ENCODE measurements around the gene PSIP1.
A peak's percentile ranks its signal among the peaks of the same experiment; 100 is the strongest.
"Not testable (repeated sequence)": the region's sequence is repeated elsewhere in the genome, so short reads cannot be mapped to it uniquely, and the experiment has no call there.

PSIP1 gene

DNA sequence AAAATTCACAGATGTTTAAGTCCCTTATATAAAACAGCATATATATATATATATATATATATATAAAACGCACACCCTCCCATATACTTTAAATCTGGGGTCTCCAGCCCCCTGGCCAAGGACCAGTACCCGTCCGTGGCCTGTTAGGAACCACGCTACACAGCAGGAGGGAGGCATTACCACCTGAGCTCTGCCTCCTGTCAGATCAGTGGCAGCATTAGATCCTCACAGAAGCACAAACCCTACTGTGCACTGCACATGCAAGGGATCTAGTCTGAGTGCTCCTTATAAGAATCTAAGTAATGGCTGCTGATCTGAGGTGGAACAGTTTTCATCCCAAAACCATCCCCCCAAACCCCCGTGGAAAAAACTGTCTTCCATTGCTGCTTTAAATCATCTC, 9.0 kb downstream of the PSIP1 start:
- DNase-seq: no peak

- DNase-seq: no peak
These were observed 9.6 kb downstream of the PSIP1 start for GRCh38 chr9:15501179-15501578.

- no peak for DNase-seq
These were observed 11.6 kb downstream of the PSIP1 start for GRCh38 chr9:15499139-15499538.

DNA sequence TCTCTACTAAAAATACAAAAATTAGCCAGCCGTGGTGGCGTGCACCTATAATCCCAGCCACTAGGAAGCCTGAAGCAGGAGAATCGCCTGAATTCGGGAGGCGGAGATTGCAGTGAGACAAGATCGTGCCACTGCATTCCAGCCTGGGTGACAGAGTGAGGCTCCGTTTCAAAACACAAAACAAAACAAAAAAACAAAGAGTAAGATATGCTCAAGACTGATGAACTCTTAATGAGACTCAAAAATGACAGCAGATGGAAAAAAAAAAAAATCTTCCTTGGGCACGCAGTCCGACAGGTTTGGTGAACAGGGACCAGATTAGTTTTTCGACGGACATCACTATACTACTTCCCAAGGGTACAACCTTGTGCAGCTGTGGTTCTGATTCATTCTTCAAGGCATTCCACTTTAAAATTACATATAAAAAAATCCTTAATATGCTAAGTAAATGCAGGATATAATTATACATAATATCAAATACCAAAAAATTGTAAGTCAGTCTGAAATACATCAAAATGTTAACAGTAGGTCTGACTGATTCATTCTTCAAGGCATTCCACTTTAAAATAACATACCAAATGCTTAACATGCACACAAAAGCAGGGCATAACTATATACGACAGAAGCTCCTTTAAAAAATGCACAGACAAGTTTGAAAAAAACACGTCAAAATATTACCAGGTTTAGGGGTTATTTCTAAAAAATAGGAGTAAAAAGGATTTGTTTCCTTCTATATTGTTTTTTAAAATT, 12.3 kb downstream of the PSIP1 start:
- no peak for DNase-seq

DNA sequence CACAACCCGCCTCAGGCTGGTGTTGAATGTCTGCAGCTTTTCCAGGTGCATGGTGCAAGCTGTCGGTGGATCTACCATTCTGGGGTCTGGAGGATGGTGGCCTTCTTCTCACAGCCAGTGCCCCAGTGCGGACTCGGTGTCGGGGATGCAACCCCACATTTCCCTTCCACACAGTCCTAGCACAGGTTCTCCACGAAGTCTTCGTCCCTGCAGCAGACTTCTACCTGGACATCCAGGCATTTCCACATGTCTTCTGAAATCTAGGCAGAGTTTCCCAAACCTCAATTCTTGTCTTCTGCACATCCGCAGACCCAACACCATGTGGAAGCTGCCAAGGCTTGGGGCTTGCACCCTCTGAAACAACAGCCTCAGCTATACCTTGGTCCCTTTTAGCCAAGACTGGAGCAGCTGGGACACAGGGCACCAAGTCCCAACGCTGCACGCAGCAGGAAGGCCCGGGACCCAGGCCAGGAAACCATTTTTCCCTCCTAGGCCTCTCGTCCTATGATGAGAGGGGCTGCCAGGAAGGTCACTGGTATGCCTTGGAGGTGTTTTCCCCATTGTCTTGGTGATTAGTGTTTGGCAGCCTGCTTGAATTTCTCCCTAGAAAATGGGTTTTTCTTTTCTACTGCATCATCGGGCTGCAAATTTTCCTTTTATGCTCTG, 18.2 kb downstream of the PSIP1 start:
- no peak for DNase-seq

DNA sequence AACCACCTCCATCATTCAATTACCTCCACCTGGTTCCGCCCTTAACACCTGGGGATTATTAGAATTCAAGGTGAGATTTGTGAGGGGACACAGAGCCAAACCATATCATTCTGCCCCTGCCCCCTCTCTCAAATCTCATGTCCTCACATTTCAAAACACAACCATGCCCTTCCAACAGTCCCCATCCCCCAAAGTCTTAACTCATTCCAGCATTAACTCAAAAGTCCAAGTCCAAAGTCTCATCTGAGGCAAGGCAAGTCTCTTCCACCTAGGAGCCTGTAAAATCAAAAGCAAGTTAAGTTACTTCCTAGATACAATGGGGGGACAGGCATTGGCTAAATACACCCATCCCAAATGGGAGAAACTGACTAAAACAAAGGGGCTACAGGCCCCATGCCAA, 18.8 kb downstream of the PSIP1 start:
- no peak for DNase-seq

DNA sequence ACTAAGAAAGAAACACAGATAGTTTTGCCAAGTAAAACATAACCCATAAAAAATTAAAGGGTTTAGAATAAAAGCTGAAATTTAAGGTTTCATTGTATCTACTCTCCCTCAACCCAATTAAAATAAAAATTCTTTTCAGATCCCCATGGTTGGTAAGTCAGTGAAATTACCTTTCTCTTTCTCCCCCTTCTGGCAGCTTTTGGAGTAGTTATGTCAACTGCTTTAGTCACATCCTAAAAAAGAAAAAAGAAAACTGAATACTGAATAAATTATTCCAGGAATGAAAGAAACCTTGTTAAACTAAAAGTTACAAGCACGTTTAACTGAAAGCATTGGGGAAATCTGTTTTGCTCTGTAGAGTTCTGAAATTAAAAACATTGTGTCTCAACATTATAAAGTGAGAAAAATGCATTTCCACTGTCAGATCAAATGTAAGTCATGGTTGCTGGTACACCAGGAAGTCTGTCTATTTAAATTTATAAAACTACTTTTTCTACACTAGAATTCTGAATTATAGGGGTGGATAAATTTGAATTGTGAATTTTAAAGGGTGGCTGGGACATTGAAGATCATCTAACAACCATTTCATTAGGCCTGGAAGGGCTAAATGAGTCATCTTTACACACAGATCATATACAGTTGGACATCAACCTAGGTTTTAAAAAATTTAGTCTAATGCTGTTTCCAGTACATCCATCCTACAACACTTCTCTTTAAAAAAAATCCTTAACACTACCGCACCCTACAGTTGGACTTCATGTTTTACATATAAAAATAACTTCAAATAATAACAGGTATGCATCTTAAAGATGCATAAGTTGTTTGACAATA, 24.7 kb downstream of the PSIP1 start:
- DNase-seq: peak in 1 of 2 experiments; percentile 34

DNA sequence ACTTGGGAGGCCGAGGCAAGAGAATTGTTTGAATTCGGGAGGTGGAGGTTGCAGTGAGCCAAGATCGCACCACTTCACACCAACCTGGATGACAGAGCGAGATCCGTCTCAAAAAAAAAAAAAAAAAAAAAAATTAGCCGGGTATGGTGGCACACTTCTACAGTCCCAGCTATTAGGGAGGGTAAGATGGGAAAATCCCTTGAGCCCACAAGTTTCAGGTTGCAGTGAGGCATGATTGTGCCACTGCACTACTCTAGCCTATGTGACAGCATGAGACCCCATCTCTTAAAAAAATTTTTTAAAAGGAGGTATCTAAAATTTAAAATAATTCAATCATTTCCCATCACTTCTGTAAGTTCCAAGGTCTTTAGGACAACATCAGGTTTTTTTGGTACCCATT, 26.0 kb downstream of the PSIP1 start:
- no peak for DNase-seq

GRCh38 chr9:15482146-15482545, 28.6 kb downstream of the PSIP1 start:
- DNase-seq: no peak

GRCh38 chr9:15480028-15480427, 30.7 kb downstream of the PSIP1 start:
- DNase-seq: no peak

DNA sequence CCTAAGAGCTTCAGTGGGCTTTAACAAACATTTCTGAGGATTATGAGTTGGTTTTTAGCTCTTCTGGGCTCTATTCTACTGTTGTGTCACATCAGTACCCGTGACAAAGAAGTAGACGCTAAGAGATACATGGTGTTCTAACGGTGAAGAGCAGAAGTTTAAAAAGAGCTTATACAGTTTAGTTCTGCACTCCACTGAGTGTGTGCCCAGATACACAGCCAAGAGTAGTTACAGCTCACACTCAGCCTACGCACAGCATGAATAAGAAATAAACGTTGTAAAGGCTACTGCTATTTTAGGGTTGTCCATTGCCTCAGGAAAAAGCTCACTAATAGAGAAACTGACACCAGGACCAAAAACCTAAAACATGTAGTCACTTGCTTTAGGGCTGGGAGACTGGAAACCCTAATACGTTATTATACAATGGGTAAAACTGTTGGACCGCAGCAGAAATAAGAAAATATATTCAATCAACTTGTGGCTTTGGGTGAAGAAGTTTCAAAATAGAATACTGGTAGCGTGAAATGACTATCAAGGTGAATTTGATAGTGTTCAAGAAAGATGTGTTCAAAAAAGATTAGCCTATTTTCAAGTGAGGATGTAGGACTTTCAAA, 34.7 kb downstream of the PSIP1 start:
- DNase-seq: no peak

DNA sequence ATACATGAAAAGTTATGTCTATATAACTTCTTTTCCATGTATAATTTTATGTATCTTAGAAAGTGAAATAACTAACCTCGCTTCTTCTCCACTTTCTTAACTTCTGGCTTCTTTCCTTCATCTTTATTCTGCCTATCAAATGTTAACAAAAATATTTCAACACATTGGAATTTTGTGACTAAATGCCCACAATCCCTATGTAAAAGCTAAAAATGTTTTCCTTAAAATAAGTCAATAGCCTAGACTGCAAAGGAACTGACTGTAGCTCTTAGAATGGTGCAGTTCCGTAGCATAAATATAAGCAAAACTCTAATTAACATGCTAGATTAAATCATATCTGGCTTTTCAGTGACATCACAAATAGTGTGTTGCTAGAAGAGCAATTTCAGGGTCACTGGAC, 40.9 kb downstream of the PSIP1 start:
- DNase-seq: no peak

GRCh38 chr9:15469406-15469805, 41.4 kb downstream of the PSIP1 start:
- no peak for DNase-seq

GRCh38 chr9:15468145-15468544, 42.6 kb downstream of the PSIP1 start:
- no peak for DNase-seq

- no peak for DNase-seq
These were observed 49.2 kb downstream of the PSIP1 start for GRCh38 chr9:15461601-15462000.

DNA sequence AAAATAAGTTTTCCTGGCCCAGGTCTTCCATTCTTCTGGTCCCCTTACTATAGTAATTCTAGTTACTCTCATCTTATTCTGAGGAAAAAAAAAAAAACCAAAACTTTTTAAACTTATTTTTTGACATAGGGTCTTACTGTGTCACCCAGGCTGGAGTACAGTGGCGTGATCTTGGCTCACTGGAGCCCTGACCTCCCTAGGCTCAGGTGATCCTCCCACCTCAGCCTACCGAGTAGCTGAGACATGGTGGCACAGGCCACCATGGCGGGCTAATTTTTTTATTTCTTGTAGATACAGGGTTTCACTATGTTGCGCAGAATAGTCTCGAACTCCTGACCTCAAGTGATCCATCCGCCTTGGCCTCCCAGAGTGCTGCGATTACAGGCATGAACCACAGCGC, 49.7 kb downstream of the PSIP1 start:
- DNase-seq: no peak

GRCh38 chr9:15453956-15454355, 56.8 kb downstream of the PSIP1 start:
- no peak for DNase-seq

- no peak for DNase-seq
These were observed 66.6 kb downstream of the PSIP1 start for GRCh38 chr9:15444141-15444540.

- DNase-seq: not testable (repeated sequence)
These were observed 68.5 kb downstream of the PSIP1 start for GRCh38 chr9:15442264-15442663.

GRCh38 chr9:15441841-15442240, 68.9 kb downstream of the PSIP1 start:
- not testable (repeated sequence) for DNase-seq

DNA sequence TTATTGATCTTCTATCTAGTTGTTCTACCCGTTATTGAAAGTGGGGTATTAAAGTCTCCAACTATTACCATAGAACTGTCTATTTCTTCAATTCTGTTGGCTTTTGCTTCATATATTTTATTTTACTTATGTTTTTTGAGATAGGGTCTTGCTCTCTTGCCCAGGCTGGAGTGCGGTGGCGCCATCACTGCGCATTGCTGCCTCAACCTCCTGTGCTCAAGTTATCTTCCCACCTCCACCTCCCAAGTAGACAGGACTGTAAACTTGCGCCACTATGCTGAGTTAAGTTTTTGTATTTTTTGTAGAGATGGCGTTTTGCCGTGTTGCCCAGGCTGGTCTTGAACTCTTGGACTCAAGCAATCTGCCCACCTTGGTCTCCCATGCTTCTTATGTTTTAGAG, 71.9 kb downstream of the PSIP1 start:
- no peak for DNase-seq

DNA sequence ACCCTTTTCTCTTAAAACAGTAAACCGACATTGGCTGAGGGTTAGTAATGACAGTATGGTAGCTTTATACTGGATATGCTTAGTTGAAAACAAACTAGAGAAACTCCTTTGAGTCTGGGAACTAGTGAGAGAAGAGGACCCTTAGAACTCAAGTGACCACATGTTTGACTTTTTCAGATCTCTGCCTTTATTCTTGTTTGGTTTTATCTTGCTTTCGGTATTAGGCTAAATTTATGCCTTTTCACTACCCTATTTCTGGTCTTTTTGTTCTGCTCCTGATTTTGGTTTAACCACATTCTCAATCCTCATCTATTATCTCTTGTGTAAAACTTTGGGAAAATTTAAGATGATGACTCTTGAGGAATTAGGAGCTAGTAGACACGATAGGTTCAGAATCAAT, 77.1 kb downstream of the PSIP1 start:
- DNase-seq: no peak

DNA sequence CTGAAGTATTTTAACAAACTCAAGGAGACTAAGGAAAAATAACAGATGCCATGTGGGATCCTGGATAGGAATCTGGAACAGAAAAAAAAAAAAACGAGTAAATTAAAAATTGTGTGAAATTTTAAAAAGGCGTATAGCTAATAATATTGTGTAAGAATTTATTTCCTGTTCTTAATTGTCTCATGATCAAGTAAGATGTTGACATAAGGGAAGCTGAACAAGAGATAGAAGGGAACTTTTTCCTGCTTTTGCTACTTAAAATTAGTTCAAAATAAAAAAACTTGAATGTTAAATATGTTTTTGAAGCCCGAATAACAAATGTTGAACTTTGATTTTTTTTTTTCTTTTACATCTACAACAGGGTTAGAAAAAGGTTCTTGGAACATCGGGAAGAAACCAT, 77.6 kb downstream of the PSIP1 start:
- DNase-seq: no peak
